IPS-18c (cell line): Measurements from ENCODE around the gene RAB7B.
"Not testable (repeated sequence)": the region's sequence is repeated elsewhere in the genome, so short reads cannot be mapped to it uniquely, and the experiment has no call there.

Source experiments
- H3K4me3 ChIP-seq: 2 replicates; pipeline ENCODE4 v1.7.0; 2013; ENCODE audit warnings: low read depth, mild to moderate bottlenecking, low read length, moderate library complexity; ENCODE audit not compliant: insufficient read depth
- H3K9me3 ChIP-seq: one replicate; pipeline ENCODE4 v1.6.1; 2013; ENCODE audit warnings: mild to moderate bottlenecking, low read length, moderate library complexity; ENCODE audit not compliant: control insufficient read depth, insufficient read depth

The RAB7B gene

GRCh38 chr1:206002871-206003801 lies at the start of gene RAB7B:
TSS of gene RAB7B (minus strand) at chr1:206003395. CDS start at chr1:205994135, 9,260 bp downstream.
- H3K9me3 ChIP-seq: no peaks in the 10 kb centered on the region
- H3K4me3 ChIP-seq: no peak within 1 kb of the TSS

- H3K9me3 ChIP-seq, H3K4me3 ChIP-seq: not testable (repeated sequence)
Observed at GRCh38 chr1:206052231-206052865, 49.2 kb upstream of the RAB7B start.

- H3K4me3 ChIP-seq: no peak overlapping the region
- H3K9me3 ChIP-seq: no peaks in the 10 kb centered on the region
Observed at GRCh38 chr1:206050655-206051235, 47.5 kb upstream of the RAB7B start.

- Histone ChIP-seq H3K4me3 (no peak overlapping the region), H3K9me3 (no peaks in the 10 kb centered on the region)
Observed at GRCh38 chr1:206049919-206050600, 46.9 kb upstream of the RAB7B start.

- Histone ChIP-seq H3K4me3 (no peak overlapping the region), H3K9me3 (no peaks in the 10 kb centered on the region)
Observed at GRCh38 chr1:206049293-206049692, 46.1 kb upstream of the RAB7B start.

- Histone ChIP-seq H3K4me3 (no peak overlapping the region), H3K9me3 (no peaks in the 10 kb centered on the region)
Observed at GRCh38 chr1:206048582-206048981, 45.4 kb upstream of the RAB7B start.

- H3K9me3 ChIP-seq: no peaks in the 10 kb centered on the region
- no peak overlapping the region for H3K4me3 ChIP-seq
Observed at GRCh38 chr1:206047271-206047670, 44.1 kb upstream of the RAB7B start.

GRCh38 chr1:206041640-206042039 lies 38.4 kb upstream of the RAB7B start:
- H3K4me3 ChIP-seq: no peak overlapping the region
- H3K9me3 ChIP-seq: no peaks in the 10 kb centered on the region

GRCh38 chr1:206040328-206040727 lies 37.1 kb upstream of the RAB7B start:
- H3K4me3 ChIP-seq: no peak overlapping the region
- no peaks in the 10 kb centered on the region for H3K9me3 ChIP-seq

GRCh38 chr1:206039046-206039973 lies 36.1 kb upstream of the RAB7B start:
- no peaks in the 10 kb centered on the region for H3K9me3 ChIP-seq
- H3K4me3 ChIP-seq: no peak overlapping the region

GRCh38 chr1:206037581-206037980 lies 34.4 kb upstream of the RAB7B start:
- Histone ChIP-seq H3K9me3 (no peaks in the 10 kb centered on the region), H3K4me3 (no peak overlapping the region)

GRCh38 chr1:206036663-206037455 lies 33.7 kb upstream of the RAB7B start:
- no peak overlapping the region for H3K4me3 ChIP-seq
- no peaks in the 10 kb centered on the region for H3K9me3 ChIP-seq

- Histone ChIP-seq H3K9me3 (no peaks in the 10 kb centered on the region), H3K4me3 (no peak overlapping the region)
Observed at GRCh38 chr1:206035027-206035426, 31.8 kb upstream of the RAB7B start.

GRCh38 chr1:206032380-206033140 lies 29.4 kb upstream of the RAB7B start:
- no peak overlapping the region for H3K4me3 ChIP-seq

GRCh38 chr1:206030714-206031113 lies 27.5 kb upstream of the RAB7B start:
- Histone ChIP-seq H3K9me3 (no peaks in the 10 kb centered on the region), H3K4me3 (no peak overlapping the region)

More at GRCh38 chr1:206032380-206033140, 29.4 kb upstream of the RAB7B start:
- no peaks in the 10 kb centered on the region for H3K9me3 ChIP-seq
